ENCODE data around the gene MAN1A1. TPM values are rescaled to one million over a fixed set of nuclear protein-coding genes. Genes with fewer than 3 reads are reported as not detected.

Gene MAN1A1
- total RNA-seq, 4 donors from 2014 or later = 52.7 to 123 (median 97.1) TPM

DNA sequence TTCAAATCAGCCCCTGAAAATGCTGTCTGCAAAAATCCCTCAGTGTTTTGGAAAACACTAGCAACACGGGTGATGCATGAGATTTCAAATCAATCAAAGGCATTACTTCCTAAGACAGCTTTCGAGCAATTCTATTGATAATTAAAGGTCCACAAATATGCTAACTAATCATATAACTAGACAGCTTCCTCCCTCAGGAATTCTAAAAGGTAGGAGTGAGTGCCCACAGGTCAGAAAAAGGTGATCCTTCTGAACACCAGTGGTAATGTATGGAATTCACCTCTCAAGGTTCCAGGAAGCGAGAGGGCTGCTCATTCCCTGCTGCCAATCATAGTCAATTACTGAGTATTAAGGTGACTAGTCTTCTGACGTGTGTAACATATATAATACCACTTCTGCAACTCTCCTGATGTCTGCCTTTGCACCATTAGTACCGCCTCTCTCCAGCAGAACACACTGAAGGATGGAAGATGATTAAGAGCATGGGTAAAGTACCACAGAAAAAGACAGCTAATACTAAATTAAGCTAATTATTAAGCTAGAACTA is 16.4 kb downstream of the MAN1A1 start:
- peaks cover 0 to 29% (median 0%) of the 10 kb centered on the region in 4 donors for H3K4me1 ChIP-seq
- no peak overlapping the region for H3K4me3 ChIP-seq
- TF ChIP-seq POLR2A (IDR thresholded peaks at IDR 0.05) (no peak), POLR2AphosphoS5 (IDR thresholded peaks at IDR 0.05) (no peak), EP300 (IDR thresholded peaks at IDR 0.05; ENCODE audit: low read depth) (no peak)
- TF ChIP-seq, protein P1, sequence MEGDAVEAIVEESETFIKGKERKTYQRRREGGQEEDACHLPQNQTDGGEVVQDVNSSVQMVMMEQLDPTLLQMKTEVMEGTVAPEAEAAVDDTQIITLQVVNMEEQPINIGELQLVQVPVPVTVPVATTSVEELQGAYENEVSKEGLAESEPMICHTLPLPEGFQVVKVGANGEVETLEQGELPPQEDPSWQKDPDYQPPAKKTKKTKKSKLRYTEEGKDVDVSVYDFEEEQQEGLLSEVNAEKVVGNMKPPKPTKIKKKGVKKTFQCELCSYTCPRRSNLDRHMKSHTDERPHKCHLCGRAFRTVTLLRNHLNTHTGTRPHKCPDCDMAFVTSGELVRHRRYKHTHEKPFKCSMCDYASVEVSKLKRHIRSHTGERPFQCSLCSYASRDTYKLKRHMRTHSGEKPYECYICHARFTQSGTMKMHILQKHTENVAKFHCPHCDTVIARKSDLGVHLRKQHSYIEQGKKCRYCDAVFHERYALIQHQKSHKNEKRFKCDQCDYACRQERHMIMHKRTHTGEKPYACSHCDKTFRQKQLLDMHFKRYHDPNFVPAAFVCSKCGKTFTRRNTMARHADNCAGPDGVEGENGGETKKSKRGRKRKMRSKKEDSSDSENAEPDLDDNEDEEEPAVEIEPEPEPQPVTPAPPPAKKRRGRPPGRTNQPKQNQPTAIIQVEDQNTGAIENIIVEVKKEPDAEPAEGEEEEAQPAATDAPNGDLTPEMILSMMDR (IDR thresholded peaks at IDR 0.05) = no peak
- DNase-seq = no peak
- 95 to 100% methylated on average over 2 to 5 of the region's 5 CpGs for WGBS, 2 donors (ENCODE audit: low coverage in 1 of 2)
- no peaks in the 10 kb centered on the region for H3K9me3 ChIP-seq
- no peaks in the 10 kb centered on the region for H3K36me3 ChIP-seq
- no peak overlapping the region for H3K27ac ChIP-seq
- intact Hi-C loops (cut with DNase I; ENCODE audit: low total_unique reads) = no loop called here
- in situ Hi-C loops (cut with MboI; ENCODE audit: low pct_ligation_motif_present in 1 of 4, low pct_unique_long_range_greater_than_20kb in 1 of 4, low sequenced_read_pairs in 3 of 4) = loop anchor here in 1 of 4 donors (25.0 kb wide), 1 partner anchor 196 kb away; no protein-coding TSS in a partner anchor
- no peaks in the 10 kb centered on the region for H3K27me3 ChIP-seq

DNA sequence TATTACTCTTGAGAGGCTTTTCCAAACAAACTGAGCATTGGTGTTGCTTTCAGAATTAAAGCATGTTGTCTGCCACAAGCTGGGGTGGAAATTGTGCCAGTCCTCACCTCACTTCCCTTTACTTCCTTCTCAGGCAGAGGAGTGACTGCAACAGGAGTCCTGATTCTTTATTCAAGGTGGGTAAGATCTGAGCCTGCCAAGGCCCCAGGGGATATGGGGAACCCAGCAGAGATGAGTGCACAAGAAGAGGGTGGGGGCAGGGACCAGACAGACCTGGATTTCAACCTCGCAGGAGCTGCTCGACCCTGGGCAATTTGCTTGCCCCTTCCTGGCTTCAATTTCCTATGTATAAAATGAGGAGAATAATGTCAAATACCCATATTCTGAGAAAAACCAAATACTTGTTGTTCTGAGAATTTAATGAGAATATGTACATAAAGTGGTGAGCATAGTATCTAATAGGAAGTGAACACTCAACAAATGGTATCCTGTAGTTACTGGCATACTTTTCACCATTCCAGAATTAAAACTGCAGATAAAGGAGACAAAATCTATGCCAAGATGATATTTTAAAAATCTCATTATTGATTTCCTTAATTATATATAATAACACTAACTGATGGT is 17.8 kb downstream of the MAN1A1 start:
- in situ Hi-C loops (cut with MboI; ENCODE audit: low pct_ligation_motif_present in 1 of 4, low pct_unique_long_range_greater_than_20kb in 1 of 4, low sequenced_read_pairs in 3 of 4) = loop anchor here in 1 of 4 donors (25.0 kb wide), 1 partner anchor 194 kb away; no protein-coding TSS in a partner anchor
- no peak for DNase-seq
- no peaks in the 10 kb centered on the region for H3K27me3 ChIP-seq
- TF ChIP-seq POLR2A (IDR thresholded peaks at IDR 0.05) = no peak
- no peak for TF ChIP-seq EP300 (IDR thresholded peaks at IDR 0.05; ENCODE audit: low read depth)
- TF ChIP-seq, protein P1 (IDR thresholded peaks at IDR 0.05) = no peak
- no peak for TF ChIP-seq POLR2AphosphoS5 (IDR thresholded peaks at IDR 0.05)
- H3K9me3 ChIP-seq = no peaks in the 10 kb centered on the region
- intact Hi-C loops (cut with DNase I; ENCODE audit: low total_unique reads) = no loop called here
- no peak overlapping the region for H3K27ac ChIP-seq
- no peaks in the 10 kb centered on the region for H3K36me3 ChIP-seq
- H3K4me1 ChIP-seq = peaks cover 0 to 29% (median 0%) of the 10 kb centered on the region in 4 donors
- H3K4me3 ChIP-seq = no peak overlapping the region
- WGBS, 2 donors (ENCODE audit: low coverage in 1 of 2) = 75% methylated on average over 2 of the region's 2 CpGs; no CpG with 5 or more reads in 1 of the 2 donors

DNA sequence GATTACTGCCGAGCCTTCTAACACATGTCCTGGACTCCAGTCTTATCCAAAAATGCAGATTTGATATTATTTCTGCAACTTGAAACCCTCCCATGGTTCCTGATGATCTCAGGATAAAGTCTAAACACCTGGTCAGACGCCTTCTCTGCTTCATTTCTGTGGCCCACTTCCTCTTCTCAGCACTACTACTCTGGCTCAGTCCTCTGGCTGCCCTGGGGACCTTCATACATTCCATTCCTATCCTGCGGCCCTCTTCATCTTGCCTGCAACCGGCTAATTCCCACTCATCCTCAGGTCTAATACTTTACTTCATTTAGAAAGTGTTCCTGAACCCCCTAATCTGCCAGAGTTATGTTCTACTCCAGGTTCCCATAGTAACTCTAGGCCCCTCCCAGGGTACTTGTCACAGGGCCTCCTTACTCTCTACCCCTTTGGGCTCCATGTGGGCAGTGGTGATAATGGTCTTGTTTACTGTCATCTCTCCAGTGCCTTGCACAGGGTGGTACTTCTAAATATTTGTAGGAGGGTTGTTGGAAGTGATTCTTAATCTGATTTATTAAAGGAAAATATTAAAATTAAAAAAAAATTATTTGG is 18.9 kb downstream of the MAN1A1 start:
- no peaks in the 10 kb centered on the region for H3K27me3 ChIP-seq
- no peak for DNase-seq
- intact Hi-C loops (cut with DNase I; ENCODE audit: low total_unique reads) = no loop called here
- H3K9me3 ChIP-seq = no peaks in the 10 kb centered on the region
- no peak overlapping the region for H3K27ac ChIP-seq
- no peaks in the 10 kb centered on the region for H3K36me3 ChIP-seq
- in situ Hi-C loops (cut with MboI; ENCODE audit: low pct_ligation_motif_present in 1 of 4, low pct_unique_long_range_greater_than_20kb in 1 of 4, low sequenced_read_pairs in 3 of 4) = loop anchor here in 1 of 4 donors (25.0 kb wide), 1 partner anchor 193 kb away; no protein-coding TSS in a partner anchor
- peaks cover 0 to 23% (median 0%) of the 10 kb centered on the region in 4 donors for H3K4me1 ChIP-seq
- no peak for TF ChIP-seq EP300 (IDR thresholded peaks at IDR 0.05; ENCODE audit: low read depth)
- TF ChIP-seq POLR2A (IDR thresholded peaks at IDR 0.05) = no peak
- no peak overlapping the region for H3K4me3 ChIP-seq
- 88% methylated on average over 4 of the region's 4 CpGs for WGBS, 2 donors (ENCODE audit: low coverage in 1 of 2)

DNA sequence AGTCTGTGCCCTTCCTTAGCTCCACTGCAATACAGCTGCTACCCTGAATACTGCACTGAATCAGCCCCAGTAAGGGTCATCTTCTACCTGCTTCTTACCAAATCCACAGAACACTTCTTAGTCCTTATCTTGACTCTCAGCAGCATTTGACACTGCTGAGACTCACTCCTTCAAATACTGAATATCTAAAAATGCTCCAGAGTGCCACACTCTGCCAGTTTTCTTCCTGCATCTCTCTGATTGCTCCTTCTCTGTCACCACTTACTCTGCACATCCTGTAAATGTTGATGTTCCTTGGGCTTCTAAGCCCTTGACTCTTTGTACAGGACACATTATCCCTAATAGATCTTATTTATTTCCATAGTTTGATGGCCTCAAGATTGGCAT is 19.8 kb downstream of the MAN1A1 start:
- no peak for DNase-seq
- Histone ChIP-seq H3K4me1 (peaks cover 0 to 19% (median 0%) of the 10 kb centered on the region in 4 donors), H3K9me3 (no peaks in the 10 kb centered on the region), H3K4me3 (no peak overlapping the region), H3K27ac (no peak overlapping the region), H3K36me3 (no peaks in the 10 kb centered on the region), H3K27me3 (no peaks in the 10 kb centered on the region)
- in situ Hi-C loops (cut with MboI; ENCODE audit: low pct_ligation_motif_present in 1 of 4, low pct_unique_long_range_greater_than_20kb in 1 of 4, low sequenced_read_pairs in 3 of 4) = loop anchor here in 1 of 4 donors (25.0 kb wide), 1 partner anchor 192 kb away; no protein-coding TSS in a partner anchor
- TF ChIP-seq, protein P1 (IDR thresholded peaks at IDR 0.05) = no peak
- TF ChIP-seq POLR2AphosphoS5 (IDR thresholded peaks at IDR 0.05) (no peak), EP300 (IDR thresholded peaks at IDR 0.05; ENCODE audit: low read depth) (no peak), POLR2A (IDR thresholded peaks at IDR 0.05) (no peak)
- intact Hi-C loops (cut with DNase I; ENCODE audit: low total_unique reads) = no loop called here

Data from transverse colon (tissue), 4 donors.